Nephron (organoid): ENCODE measurements around the gene NPAS4.
"Not testable (repeated sequence)": the region's sequence is repeated elsewhere in the genome, so short reads cannot be mapped to it uniquely, and the experiment has no call there.

Source experiments
- H3K27ac Mint-ChIP-seq, 3 experiments: 2 replicates each; pipeline ENCODE4 v1.8.0; 2020; ENCODE audit warnings: mixed read lengths in 3 of 3, mild to moderate bottlenecking in 2 of 3, moderate library complexity in 1 of 3
- H3K27me3 Mint-ChIP-seq: 2 replicates; pipeline ENCODE4 v1.8.0; 2021; ENCODE audit warnings: low read depth, mild to moderate bottlenecking, moderate library complexity, mixed read lengths
- H3K36me3 Mint-ChIP-seq: 2 replicates; pipeline ENCODE4 v1.8.0; 2020; ENCODE audit warnings: low read depth, mixed read lengths
- H3K4me1 Mint-ChIP-seq: 2 replicates; pipeline ENCODE4 v1.8.0; 2020; ENCODE audit warnings: mixed read lengths
- H3K4me3 Mint-ChIP-seq, 3 experiments: 2 replicates each; pipeline ENCODE4 v1.8.0; 2020; ENCODE audit warnings: mild to moderate bottlenecking in 3 of 3, mixed read lengths in 3 of 3, moderate library complexity in 2 of 3
- H3K9me3 Mint-ChIP-seq: 2 replicates; pipeline ENCODE4 v1.8.0; 2020; ENCODE audit warnings: mixed read lengths
- TF ChIP-seq, protein P1 (sequence below), 3 experiments: fragments of 200-600 bp; sonication (generic); IDR thresholded peaks; one replicate each; pipeline ENCODE4 v1.5.0; 2021; ENCODE audit warnings: antibody characterized with exemption in 3 of 3; ENCODE audit not compliant: unreplicated experiment in 3 of 3

Gene NPAS4

DNA sequence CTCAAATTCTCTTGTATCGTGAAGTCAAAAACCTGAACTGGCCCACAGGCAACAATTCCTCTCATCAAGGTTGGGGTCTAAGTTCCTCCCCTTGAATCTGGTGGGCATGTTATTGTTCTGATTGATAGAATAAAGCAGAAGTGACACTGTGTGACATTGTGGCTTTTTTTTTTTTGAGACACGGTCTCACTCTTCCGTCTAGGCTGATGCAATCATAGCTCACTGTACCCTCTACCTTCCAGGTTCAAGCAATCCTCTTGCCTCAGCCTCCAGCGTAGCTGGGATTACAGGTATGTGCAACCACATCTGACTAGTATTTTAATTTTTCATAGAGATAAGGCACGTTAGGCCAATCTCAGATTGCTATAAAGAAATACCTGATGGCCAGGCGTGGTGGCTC is 37.0 kb downstream of the NPAS4 start:
- Mint-ChIP-seq H3K4me1 (peaks cover 18% of the 10 kb centered on the region), H3K27ac (no peak overlapping the region), H3K4me3 (no peak overlapping the region), H3K36me3 (no peaks in the 10 kb centered on the region), H3K27me3 (peaks cover 7% of the 10 kb centered on the region), H3K9me3 (peaks cover 5% of the 10 kb centered on the region)
- TF ChIP-seq, protein P1, sequence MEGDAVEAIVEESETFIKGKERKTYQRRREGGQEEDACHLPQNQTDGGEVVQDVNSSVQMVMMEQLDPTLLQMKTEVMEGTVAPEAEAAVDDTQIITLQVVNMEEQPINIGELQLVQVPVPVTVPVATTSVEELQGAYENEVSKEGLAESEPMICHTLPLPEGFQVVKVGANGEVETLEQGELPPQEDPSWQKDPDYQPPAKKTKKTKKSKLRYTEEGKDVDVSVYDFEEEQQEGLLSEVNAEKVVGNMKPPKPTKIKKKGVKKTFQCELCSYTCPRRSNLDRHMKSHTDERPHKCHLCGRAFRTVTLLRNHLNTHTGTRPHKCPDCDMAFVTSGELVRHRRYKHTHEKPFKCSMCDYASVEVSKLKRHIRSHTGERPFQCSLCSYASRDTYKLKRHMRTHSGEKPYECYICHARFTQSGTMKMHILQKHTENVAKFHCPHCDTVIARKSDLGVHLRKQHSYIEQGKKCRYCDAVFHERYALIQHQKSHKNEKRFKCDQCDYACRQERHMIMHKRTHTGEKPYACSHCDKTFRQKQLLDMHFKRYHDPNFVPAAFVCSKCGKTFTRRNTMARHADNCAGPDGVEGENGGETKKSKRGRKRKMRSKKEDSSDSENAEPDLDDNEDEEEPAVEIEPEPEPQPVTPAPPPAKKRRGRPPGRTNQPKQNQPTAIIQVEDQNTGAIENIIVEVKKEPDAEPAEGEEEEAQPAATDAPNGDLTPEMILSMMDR (IDR thresholded peaks at IDR 0.05; ENCODE audit: unreplicated experiment in 3 of 3) = no peak

DNA sequence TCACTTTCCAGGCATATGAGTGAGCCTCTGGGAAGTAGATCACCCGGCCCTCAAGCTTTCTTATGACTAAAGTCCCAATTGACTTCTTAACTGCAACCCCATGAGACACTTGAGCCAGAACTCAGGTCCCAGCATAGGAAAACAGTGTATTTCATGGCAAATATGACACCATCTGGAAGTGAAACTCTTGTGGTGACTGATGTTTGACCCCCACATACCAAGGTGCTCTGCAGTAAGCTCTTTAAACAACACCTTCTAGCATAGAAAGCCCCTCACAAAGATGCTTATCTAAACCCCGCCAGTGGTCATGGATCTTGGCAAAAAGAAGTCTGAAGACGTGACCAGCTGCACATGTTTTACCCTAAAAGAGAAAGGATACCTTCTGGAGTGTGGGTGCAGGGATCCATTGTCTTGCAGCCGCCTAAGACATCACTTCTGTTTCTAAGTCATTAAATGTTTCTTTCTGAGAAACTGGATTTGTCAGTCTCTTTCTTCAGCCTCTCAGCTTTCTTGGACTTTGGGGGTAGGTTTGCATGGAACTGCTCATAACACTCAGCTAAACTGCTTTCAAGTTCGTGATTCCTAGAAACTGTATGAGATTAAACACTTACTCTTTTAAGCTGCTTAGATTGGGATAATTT is 38.4 kb downstream of the NPAS4 start:
- Mint-ChIP-seq H3K36me3 (no peaks in the 10 kb centered on the region), H3K4me1 (peaks cover 12% of the 10 kb centered on the region), H3K27me3 (peaks cover 3% of the 10 kb centered on the region), H3K9me3 (peaks cover 6% of the 10 kb centered on the region), H3K4me3 (no peak overlapping the region), H3K27ac (no peak overlapping the region)
- TF ChIP-seq, protein P1 (IDR thresholded peaks at IDR 0.05; ENCODE audit: unreplicated experiment in 3 of 3) = no peak

DNA sequence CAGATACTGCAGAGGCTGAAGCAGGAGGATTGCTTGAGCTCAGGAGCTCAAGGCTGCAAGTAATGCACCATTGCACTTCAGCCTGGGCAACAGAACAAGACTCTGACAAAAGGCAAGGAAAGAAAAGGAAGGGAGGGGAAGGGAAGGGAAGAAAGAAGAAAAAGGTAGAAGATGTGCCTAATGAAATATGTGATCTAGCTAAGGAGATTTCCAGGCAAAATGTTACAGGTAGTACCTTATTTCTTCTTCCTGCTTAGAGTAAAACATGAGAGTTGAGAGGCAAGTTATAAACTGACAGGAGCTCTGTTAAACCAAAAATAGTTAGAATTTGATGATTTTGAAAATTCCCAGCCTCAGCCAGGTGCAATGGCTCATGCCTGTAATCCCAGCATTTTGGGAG is 41.2 kb downstream of the NPAS4 start:
- H3K4me1 Mint-ChIP-seq = peaks cover 16% of the 10 kb centered on the region
- H3K27ac Mint-ChIP-seq = no peak overlapping the region
- H3K27me3 Mint-ChIP-seq = peaks cover 3% of the 10 kb centered on the region
- peaks cover 6% of the 10 kb centered on the region for H3K9me3 Mint-ChIP-seq
- H3K36me3 Mint-ChIP-seq = no peaks in the 10 kb centered on the region
- H3K4me3 Mint-ChIP-seq = no peak overlapping the region
- TF ChIP-seq, protein P1 (IDR thresholded peaks at IDR 0.05; ENCODE audit: unreplicated experiment in 3 of 3) = no peak

DNA sequence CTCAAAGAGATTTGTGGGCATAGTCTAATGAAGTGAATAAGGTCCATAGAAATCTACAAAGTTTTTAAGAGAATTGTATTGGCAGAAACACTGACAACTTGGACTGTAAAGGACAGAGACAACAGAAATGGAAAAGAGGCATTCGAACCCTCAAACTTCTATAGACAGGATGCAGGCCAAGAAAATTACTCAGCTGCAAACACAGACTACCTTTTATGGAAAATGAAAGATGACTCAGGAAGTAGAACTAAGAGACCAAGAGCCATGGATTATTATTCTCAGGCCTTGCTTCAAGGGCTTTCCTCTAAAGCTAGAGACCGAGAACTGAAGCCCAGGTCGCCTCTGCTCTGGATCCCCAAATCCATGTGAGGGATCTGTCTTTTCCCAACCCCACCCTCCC is 42.1 kb downstream of the NPAS4 start:
- Mint-ChIP-seq H3K4me3 (no peak overlapping the region), H3K4me1 (peaks cover 16% of the 10 kb centered on the region), H3K9me3 (peaks cover 6% of the 10 kb centered on the region), H3K27ac (no peak overlapping the region), H3K27me3 (peaks cover 5% of the 10 kb centered on the region), H3K36me3 (no peaks in the 10 kb centered on the region)
- TF ChIP-seq, protein P1 (IDR thresholded peaks at IDR 0.05; ENCODE audit: unreplicated experiment in 3 of 3) = no peak

DNA sequence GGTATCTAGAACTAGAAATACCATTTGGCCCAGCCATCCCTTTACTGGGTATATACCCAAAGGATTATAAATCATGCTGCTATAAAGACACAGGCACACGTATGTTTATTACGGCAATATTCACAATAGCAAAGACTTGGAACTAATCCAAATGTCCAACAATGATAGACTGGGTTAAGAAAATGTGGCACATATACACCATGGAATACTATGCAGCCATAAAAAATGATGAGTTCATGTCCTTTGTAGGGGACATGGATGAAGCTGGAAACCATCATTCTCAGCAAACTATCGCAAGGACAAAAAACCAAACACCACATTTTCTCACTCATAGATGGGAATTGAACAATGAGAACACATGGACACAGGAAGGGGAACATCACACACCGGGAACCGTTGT is 43.3 kb downstream of the NPAS4 start:
- Mint-ChIP-seq H3K4me3 (peak overlapping the region in 1 of 3 experiments; percentile 59), H3K4me1 (peaks cover 16% of the 10 kb centered on the region)
- H3K9me3 Mint-ChIP-seq, H3K27ac Mint-ChIP-seq, H3K36me3 Mint-ChIP-seq, H3K27me3 Mint-ChIP-seq: not testable (repeated sequence)

DNA sequence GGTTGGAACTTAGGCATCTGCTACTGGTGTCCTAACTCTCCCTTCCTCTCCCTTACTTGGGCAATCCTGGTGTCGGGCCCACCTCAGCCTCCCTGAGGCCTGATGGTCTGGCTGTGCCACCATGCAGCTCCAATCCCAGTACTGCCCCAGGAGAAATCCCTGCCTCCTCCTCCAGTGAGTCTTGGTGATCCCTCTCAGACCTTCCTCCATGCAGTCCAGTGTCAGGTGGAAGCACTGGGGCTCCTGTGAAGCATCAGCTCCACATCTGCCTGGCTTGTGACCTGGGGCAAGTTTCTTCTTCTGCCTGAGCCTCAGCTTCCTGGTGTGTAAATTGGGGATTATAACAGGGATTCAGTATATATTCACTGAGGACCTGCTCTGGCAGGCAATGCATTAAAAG is 44.1 kb downstream of the NPAS4 start:
- Mint-ChIP-seq H3K27ac (peak overlapping the region; percentile 51 to 89 (median 62)), H3K9me3 (peaks cover 6% of the 10 kb centered on the region), H3K27me3 (peaks cover 4% of the 10 kb centered on the region), H3K4me1 (peaks cover 16% of the 10 kb centered on the region), H3K4me3 (peak overlapping the region; percentile 92 to 96 (median 95)), H3K36me3 (peaks cover under 1% of the 10 kb centered on the region)
- TF ChIP-seq, protein P1 (IDR thresholded peaks at IDR 0.05; ENCODE audit: unreplicated experiment in 3 of 3) = no peak
